Glutamatergic neuron (in vitro differentiated cells): ENCODE data around the gene FOXL1. TPM values are rescaled to one million over a fixed set of nuclear protein-coding genes. Genes with fewer than 3 reads are reported as not detected.

Source experiments
- DNase-seq: peaks from one replicate; pipeline ENCODE4 v3.0.0; 2022
- H3K27ac Mint-ChIP-seq: one replicate; pipeline ENCODE4 v1.8.0; 2020; ENCODE audit warnings: mild to moderate bottlenecking, mixed read lengths, inconsistent platforms; ENCODE audit not compliant: unreplicated experiment
- H3K27me3 Mint-ChIP-seq: one replicate; pipeline ENCODE4 v1.8.0; 2020; ENCODE audit warnings: mild to moderate bottlenecking, moderate library complexity, mixed read lengths, inconsistent platforms; ENCODE audit not compliant: unreplicated experiment
- H3K36me3 Mint-ChIP-seq: one replicate; pipeline ENCODE4 v1.8.0; 2020; ENCODE audit warnings: mild to moderate bottlenecking, mixed read lengths, inconsistent platforms; ENCODE audit not compliant: unreplicated experiment
- H3K4me1 Mint-ChIP-seq: one replicate; pipeline ENCODE4 v1.8.0; 2020; ENCODE audit warnings: mild to moderate bottlenecking, low read depth, mixed read lengths, inconsistent platforms; ENCODE audit not compliant: unreplicated experiment
- H3K4me3 Mint-ChIP-seq: one replicate; pipeline ENCODE4 v1.8.0; 2020; ENCODE audit warnings: mild to moderate bottlenecking, mixed read lengths, inconsistent platforms; ENCODE audit not compliant: unreplicated experiment
- H3K9me3 Mint-ChIP-seq: one replicate; pipeline ENCODE4 v1.8.0; 2020; ENCODE audit warnings: mild to moderate bottlenecking, moderate library complexity, mixed read lengths, inconsistent platforms; ENCODE audit not compliant: unreplicated experiment
- CTCF ChIP-seq: fragments of 200-600 bp; sonication (generic); IDR thresholded peaks from one replicate; pipeline ENCODE4 v1.5.0; 2021; ENCODE audit not compliant: partially characterized antibody, unreplicated experiment
- total RNA-seq: library from RNA; stranded (reverse); fragmentation: NEBNext Ultra II Directional; extraction: Animal tissue kit (Norgen Biotek cat#: 25700); gene quantifications from one replicate; pipeline ENCODE4 v1.2.1, GENCODE V29; 2021; ENCODE audit not compliant: unreplicated experiment

The FOXL1 gene
- total RNA-seq, 1 donor from 2014 or later, result not detected

DNA sequence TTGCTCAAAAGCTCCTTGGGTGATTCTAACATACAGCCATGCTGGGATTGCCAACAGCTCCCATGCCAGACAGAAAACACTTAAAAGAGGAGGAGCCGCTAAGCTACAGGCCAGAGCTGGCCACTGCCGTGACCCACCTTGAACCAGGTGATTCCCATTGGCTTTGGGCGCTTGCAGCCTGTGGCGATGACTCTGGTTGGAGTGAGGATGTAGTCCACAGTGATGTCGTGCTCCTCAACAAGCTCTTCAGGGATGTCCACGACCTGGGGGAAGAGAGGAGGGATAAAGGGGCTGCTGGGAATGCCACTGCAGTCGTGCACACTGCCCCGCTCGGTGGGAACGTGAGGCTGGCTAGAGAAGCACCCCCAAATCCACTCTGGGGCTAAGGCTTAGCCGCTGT, 36.8 kb upstream of the FOXL1 start:
- H3K27me3 Mint-ChIP-seq, result no peaks in the 10 kb centered on the region
- no peak overlapping the region for H3K27ac Mint-ChIP-seq
- no peak overlapping the region for H3K4me3 Mint-ChIP-seq
- no peak for TF ChIP-seq CTCF
- H3K36me3 Mint-ChIP-seq, result peaks cover 8% of the 10 kb centered on the region
- H3K4me1 Mint-ChIP-seq, result no peaks in the 10 kb centered on the region
- H3K9me3 Mint-ChIP-seq, result no peaks in the 10 kb centered on the region
- DNase-seq, result no peak

DNA sequence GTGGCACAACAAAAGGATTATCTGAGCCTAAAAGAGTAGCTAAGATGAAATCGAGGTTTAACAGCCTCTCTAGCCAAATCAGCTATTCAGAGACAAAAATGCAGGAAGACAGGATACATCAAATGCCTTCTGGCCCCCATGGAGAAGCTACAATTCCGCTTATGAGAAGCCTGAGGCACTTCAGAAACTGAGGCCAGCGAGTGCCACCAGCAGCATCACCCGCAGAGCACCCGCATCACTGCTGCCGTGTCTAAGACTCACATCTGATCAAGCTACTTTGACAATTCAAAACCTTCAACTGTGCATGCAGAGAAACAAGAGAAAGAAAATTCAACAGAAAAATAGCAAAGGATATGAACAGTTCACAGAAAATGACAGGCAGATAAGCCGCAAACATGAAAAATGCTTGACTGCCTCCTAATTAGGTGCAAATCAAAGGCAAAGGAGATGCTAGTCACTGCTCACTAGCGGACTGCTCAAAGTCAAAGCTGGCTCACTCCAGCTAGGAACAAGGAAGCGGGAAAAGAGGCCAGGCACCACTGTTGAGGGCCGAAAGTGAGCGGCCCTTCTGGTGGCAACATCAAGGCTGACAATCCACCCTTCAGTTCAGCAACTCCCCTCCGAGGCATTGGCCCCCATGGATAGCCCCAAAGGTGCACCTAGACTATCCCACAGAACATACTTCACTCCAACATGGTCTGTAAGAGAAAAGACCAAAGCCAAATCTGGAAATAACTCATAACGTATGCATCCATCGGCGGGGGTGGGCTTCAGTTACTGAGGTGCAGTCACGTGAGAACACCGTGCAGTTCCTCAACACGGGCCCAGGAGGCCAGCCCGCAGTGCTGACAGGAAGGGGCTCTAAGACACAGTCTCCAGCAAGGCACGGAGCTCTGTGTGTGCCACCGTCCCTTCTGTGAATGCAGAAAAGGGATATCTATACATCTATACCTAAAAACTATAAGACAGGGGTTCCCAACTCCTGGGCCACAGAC, 35.3 kb upstream of the FOXL1 start:
- H3K36me3 Mint-ChIP-seq, result peaks cover 8% of the 10 kb centered on the region
- H3K4me1 Mint-ChIP-seq, result no peaks in the 10 kb centered on the region
- H3K9me3 Mint-ChIP-seq, result no peaks in the 10 kb centered on the region
- no peak for TF ChIP-seq CTCF
- H3K4me3 Mint-ChIP-seq, result no peak overlapping the region
- no peaks in the 10 kb centered on the region for H3K27me3 Mint-ChIP-seq
- no peak overlapping the region for H3K27ac Mint-ChIP-seq
- no peak for DNase-seq

GRCh38 chr16:86545481-86545880, 32.9 kb upstream of the FOXL1 start:
- Mint-ChIP-seq H3K9me3 (no peaks in the 10 kb centered on the region), H3K27ac (no peak overlapping the region), H3K27me3 (no peaks in the 10 kb centered on the region), H3K4me1 (no peaks in the 10 kb centered on the region), H3K4me3 (no peak overlapping the region), H3K36me3 (peaks cover 8% of the 10 kb centered on the region)
- DNase-seq, result no peak
- no peak for TF ChIP-seq CTCF

DNA sequence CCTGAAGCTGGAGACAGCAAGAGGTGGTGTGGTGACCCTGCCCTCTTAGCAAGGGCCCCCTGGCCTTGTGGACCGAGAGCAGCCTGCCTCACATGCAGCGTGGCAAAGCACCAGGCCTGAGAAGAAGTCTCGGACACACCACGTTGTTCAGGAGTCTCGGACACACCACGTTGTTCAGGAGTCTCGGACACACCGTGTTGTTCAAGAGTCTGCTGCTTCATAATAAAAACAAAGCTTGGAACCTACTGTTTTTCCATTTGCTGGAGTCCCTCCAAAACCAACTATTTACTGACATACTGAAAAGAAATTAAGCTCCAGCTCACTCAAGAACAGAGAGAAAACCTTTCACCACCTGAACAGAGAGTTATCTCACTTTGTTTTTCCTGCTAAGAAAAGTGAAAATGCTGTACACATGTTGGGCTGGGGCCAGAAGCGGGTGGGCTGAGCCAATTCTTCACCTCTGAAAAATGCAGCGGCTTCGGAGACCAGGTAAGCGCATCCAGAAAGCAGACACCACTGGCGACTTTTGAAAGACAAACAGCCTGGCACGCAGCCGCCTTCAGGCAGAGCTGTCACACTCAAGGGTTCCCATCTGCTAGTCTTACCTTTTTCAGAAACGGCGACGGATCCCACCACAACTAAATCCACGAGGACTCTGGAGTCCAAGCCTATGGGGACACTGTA, 32.3 kb upstream of the FOXL1 start:
- H3K4me1 Mint-ChIP-seq, result no peaks in the 10 kb centered on the region
- peaks cover 8% of the 10 kb centered on the region for H3K36me3 Mint-ChIP-seq
- no peak for TF ChIP-seq CTCF
- no peaks in the 10 kb centered on the region for H3K9me3 Mint-ChIP-seq
- H3K27ac Mint-ChIP-seq, result no peak overlapping the region
- H3K4me3 Mint-ChIP-seq, result no peak overlapping the region
- no peaks in the 10 kb centered on the region for H3K27me3 Mint-ChIP-seq
- DNase-seq, result no peak

- DNase-seq, result no peak
- no peaks in the 10 kb centered on the region for H3K27me3 Mint-ChIP-seq
- H3K4me3 Mint-ChIP-seq, result no peak overlapping the region
- H3K36me3 Mint-ChIP-seq, result peaks cover 8% of the 10 kb centered on the region
- H3K4me1 Mint-ChIP-seq, result no peaks in the 10 kb centered on the region
- no peaks in the 10 kb centered on the region for H3K9me3 Mint-ChIP-seq
- no peak overlapping the region for H3K27ac Mint-ChIP-seq
- no peak for TF ChIP-seq CTCF
Measured at GRCh38 chr16:86546638-86547013, 31.7 kb upstream of the FOXL1 start.
